Mesodermal cell (in vitro differentiated cells): ENCODE data around the gene FRAS1.
"Not testable (repeated sequence)": the region's sequence is repeated elsewhere in the genome, so short reads cannot be mapped to it uniquely, and the experiment has no call there.

ENCODE experiments used
- H3K27ac ChIP-seq: 2 replicates; pipeline ENCODE4 v1.7.0; 2013; ENCODE audit warnings: mild to moderate bottlenecking, low read depth, low read length, moderate library complexity; ENCODE audit not compliant: severe bottlenecking
- H3K36me3 ChIP-seq: 2 replicates; pipeline ENCODE4 v1.7.1; 2013; ENCODE audit warnings: mild to moderate bottlenecking, low read length, moderate library complexity; ENCODE audit not compliant: control insufficient read depth, insufficient read depth
- H3K4me1 ChIP-seq: one replicate; pipeline ENCODE4 v1.7.1; 2013; ENCODE audit warnings: mild to moderate bottlenecking, low read length; ENCODE audit not compliant: insufficient read depth, control insufficient read depth, poor library complexity, severe bottlenecking
- H3K4me3 ChIP-seq: 2 replicates; pipeline ENCODE4 v1.7.0; 2013; ENCODE audit warnings: low read length, control low read depth, mild to moderate bottlenecking; ENCODE audit not compliant: insufficient read depth, poor library complexity, severe bottlenecking; ENCODE audit errors: extremely low read depth
- H3K9me3 ChIP-seq: 2 replicates; pipeline ENCODE4 v1.7.1; 2013; ENCODE audit warnings: mild to moderate bottlenecking, low read length, moderate library complexity; ENCODE audit not compliant: control insufficient read depth
- WGBS, 2 experiments: methylation state at CpG; one replicate each; pipeline ENCODE4 v1.1.5; 2013; ENCODE audit warnings: missing lambda C conversion rate in 2 of 2; ENCODE audit not compliant: insufficient coverage in 2 of 2; 5-methylcytosine and 5-hydroxymethylcytosine counted together

Gene FRAS1

DNA sequence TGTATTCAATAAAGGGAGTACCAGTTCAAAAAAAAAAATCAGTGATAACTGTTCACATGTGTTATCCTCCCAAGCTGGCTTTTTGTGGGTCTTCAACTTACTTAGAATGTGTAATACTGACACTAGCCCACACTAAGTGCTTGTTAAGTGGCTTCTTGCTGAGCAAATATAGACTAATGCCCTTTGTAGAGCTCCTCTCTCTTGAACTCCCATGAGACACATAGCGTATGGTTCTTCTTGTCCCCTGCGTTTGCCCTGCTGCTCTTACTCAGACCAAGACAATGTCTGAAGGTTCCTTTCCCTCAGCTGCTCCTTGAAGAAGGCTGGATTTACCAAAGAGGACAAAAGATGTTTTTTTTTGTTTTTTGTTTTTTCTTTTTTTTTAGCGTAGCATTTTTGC lies 110.9 kb downstream of the FRAS1 start:
- H3K4me1 ChIP-seq, result no peaks in the 10 kb centered on the region
- no peaks in the 10 kb centered on the region for H3K36me3 ChIP-seq
- H3K9me3 ChIP-seq, result no peaks in the 10 kb centered on the region
- no peak overlapping the region for H3K4me3 ChIP-seq
- WGBS, 2 experiments, result 94% methylated on average over 2 of the region's 3 CpGs; no CpG with 5 or more reads in 1 of the 2 experiments
- no peak overlapping the region for H3K27ac ChIP-seq

- H3K9me3 ChIP-seq, result no peaks in the 10 kb centered on the region
- H3K36me3 ChIP-seq, result no peaks in the 10 kb centered on the region
- no peak overlapping the region for H3K4me3 ChIP-seq
- H3K27ac ChIP-seq, result no peak overlapping the region
- 100% methylated on average over 1 of the region's 1 CpG; no CpG with 5 or more reads in 1 of the 2 experiments for WGBS, 2 experiments
- no peaks in the 10 kb centered on the region for H3K4me1 ChIP-seq
Observed at GRCh38 chr4:78169728-78170127, 112.6 kb downstream of the FRAS1 start.

- WGBS, 2 experiments, result 86 to 89% methylated on average over 6 of the region's 6 CpGs
- Histone ChIP-seq H3K9me3 (no peaks in the 10 kb centered on the region), H3K27ac (no peak overlapping the region)
Observed at GRCh38 chr4:78171482-78171881, 114.4 kb downstream of the FRAS1 start.

DNA sequence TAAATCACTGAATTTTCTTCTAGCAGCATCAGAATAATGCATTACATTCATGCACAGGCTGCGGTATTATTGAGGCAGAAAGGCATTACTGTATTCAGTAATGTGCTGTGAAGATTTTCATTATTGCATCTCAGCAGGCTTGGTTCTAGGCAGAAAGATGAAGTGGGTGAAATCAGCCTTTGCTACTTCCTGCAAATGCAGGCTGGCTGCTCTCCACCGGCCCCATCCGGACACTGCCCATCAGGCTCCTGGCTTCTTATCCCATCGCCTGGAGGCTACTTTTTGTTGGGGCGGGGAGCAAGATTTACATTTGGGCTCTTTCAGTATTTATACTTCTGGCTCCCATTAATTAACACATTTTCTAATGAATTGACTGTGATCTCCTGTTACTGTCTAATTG lies 117.8 kb downstream of the FRAS1 start:
- no peak overlapping the region for H3K27ac ChIP-seq
- H3K9me3 ChIP-seq, result no peaks in the 10 kb centered on the region
- H3K36me3 ChIP-seq, result no peaks in the 10 kb centered on the region
- WGBS, 2 experiments, result 62% methylated on average over 3 of the region's 5 CpGs; no CpG with 5 or more reads in 1 of the 2 experiments
- no peaks in the 10 kb centered on the region for H3K4me1 ChIP-seq
- no peak overlapping the region for H3K4me3 ChIP-seq

More at GRCh38 chr4:78171482-78171881, 114.4 kb downstream of the FRAS1 start:
- Histone ChIP-seq H3K4me3 (no peak overlapping the region), H3K4me1 (no peaks in the 10 kb centered on the region), H3K36me3 (no peaks in the 10 kb centered on the region)

GRCh38 chr4:78179196-78179595 lies 122.1 kb downstream of the FRAS1 start:
- H3K36me3 ChIP-seq, result no peaks in the 10 kb centered on the region
- H3K9me3 ChIP-seq, result no peaks in the 10 kb centered on the region
- no peaks in the 10 kb centered on the region for H3K4me1 ChIP-seq
- H3K27ac ChIP-seq, result no peak overlapping the region
- 80% methylated on average over 2 of the region's 2 CpGs; no CpG with 5 or more reads in 1 of the 2 experiments for WGBS, 2 experiments
- H3K4me3 ChIP-seq, result no peak overlapping the region

DNA sequence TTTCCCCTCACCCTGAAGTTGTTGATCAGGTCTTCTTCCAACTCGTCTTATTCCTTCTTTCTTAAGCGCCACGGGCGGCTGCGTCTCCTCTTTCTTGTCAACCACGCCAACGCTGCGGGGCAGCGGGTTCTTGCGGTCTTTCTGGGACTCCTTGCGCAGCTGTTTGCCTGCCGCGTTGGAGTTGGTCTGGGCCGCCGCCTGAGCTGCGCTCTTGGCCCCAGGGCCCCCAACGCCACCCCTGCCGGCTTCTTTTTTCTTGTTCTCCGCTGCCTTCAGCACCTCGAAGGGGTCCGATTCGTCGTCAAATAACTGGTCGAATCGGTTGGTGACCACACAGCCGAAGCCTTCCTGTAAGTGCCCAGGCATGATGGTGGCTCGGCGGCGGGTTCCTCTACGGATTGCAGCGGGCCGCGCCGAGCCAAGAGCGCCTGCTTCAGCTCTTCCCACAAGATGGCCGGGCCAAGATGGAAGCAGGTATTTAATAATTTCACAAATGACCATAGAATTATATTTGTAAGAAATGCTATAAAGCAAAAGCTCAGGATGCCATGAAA lies 124.6 kb downstream of the FRAS1 start:
- H3K4me3 ChIP-seq, H3K4me1 ChIP-seq, H3K27ac ChIP-seq, H3K36me3 ChIP-seq, H3K9me3 ChIP-seq: not testable (repeated sequence)
- WGBS, 2 experiments, result 96 to 98% methylated on average over 24 to 28 of the region's 36 CpGs

DNA sequence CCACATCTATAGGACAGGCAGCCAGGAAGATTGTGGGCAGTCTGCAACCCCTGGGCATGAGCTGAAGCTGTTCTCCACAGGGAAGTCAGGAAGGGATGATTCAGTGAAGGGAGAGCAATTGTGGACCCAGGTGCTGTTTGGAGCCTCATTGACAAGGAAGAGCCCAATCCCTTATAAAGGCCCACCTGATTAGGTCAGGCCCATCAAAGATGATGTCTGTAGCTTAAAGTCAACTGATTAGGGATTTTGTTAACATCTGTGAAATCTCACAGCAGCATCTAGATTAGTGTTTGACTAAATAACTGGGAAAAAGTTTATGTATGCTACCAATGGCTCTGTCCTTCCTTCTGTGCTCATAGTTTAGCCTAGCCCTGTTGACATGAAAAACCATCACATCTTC lies 127.5 kb downstream of the FRAS1 start:
- H3K9me3 ChIP-seq, result no peaks in the 10 kb centered on the region

GRCh38 chr4:78185117-78185516 lies 128.0 kb downstream of the FRAS1 start:
- WGBS, 2 experiments, result 90 to 100% methylated on average over 1 to 2 of the region's 2 CpGs
- no peak overlapping the region for H3K27ac ChIP-seq

More for the DNA sequence above, 127.5 kb downstream of the FRAS1 start:
- no peaks in the 10 kb centered on the region for H3K36me3 ChIP-seq
- no peak overlapping the region for H3K27ac ChIP-seq
- no peak overlapping the region for H3K4me3 ChIP-seq
- no peaks in the 10 kb centered on the region for H3K4me1 ChIP-seq

GRCh38 chr4:78186597-78187543 lies 129.7 kb downstream of the FRAS1 start:
- whole genome bisulfite sequencing, 2 experiments, result 87 to 100% methylated on average over 2 to 4 of the region's 6 CpGs
- no peak overlapping the region for H3K27ac ChIP-seq
- H3K9me3 ChIP-seq, result no peaks in the 10 kb centered on the region
- H3K4me1 ChIP-seq, result no peaks in the 10 kb centered on the region
- no peak overlapping the region for H3K4me3 ChIP-seq
- no peaks in the 10 kb centered on the region for H3K36me3 ChIP-seq

More at GRCh38 chr4:78185117-78185516, 128.0 kb downstream of the FRAS1 start:
- no peak overlapping the region for H3K4me3 ChIP-seq
- no peaks in the 10 kb centered on the region for H3K9me3 ChIP-seq
- H3K4me1 ChIP-seq, result no peaks in the 10 kb centered on the region
- no peaks in the 10 kb centered on the region for H3K36me3 ChIP-seq

- H3K4me1 ChIP-seq, result no peaks in the 10 kb centered on the region
- no peaks in the 10 kb centered on the region for H3K36me3 ChIP-seq
- H3K9me3 ChIP-seq, result no peaks in the 10 kb centered on the region
- H3K27ac ChIP-seq, result no peak overlapping the region
- no peak overlapping the region for H3K4me3 ChIP-seq
- 78 to 82% methylated on average over 1 of the region's 1 CpG for WGBS, 2 experiments
Observed at GRCh38 chr4:78190068-78190467, 132.9 kb downstream of the FRAS1 start.

- Histone ChIP-seq H3K4me1 (no peaks in the 10 kb centered on the region), H3K9me3 (no peaks in the 10 kb centered on the region), H3K36me3 (no peaks in the 10 kb centered on the region), H3K27ac (no peak overlapping the region), H3K4me3 (no peak overlapping the region)
Observed at GRCh38 chr4:78190595-78190994, 133.5 kb downstream of the FRAS1 start.
